Measurements from ENCODE around the gene FURIN.

Gene FURIN

DNA sequence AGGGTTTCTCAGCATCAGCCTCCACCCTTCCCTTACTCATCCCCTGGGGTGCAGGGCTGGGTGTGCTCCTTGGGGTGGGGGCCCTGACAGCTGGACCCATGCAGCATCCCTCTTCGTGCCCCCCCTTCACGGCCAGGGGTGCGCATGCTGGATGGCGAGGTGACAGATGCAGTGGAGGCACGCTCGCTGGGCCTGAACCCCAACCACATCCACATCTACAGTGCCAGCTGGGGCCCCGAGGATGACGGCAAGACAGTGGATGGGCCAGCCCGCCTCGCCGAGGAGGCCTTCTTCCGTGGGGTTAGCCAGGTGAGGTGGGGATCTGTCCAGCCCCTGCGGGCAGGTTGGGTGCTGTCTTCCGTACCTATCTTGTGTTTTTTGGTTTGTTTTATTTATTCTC lies 9.6 kb downstream of the FURIN start:
- H3K4me3 ChIP-seq (ENCODE audit: control insufficient read depth, low read depth, low read length), result no peak overlapping the region
- TF ChIP-seq, protein P1, sequence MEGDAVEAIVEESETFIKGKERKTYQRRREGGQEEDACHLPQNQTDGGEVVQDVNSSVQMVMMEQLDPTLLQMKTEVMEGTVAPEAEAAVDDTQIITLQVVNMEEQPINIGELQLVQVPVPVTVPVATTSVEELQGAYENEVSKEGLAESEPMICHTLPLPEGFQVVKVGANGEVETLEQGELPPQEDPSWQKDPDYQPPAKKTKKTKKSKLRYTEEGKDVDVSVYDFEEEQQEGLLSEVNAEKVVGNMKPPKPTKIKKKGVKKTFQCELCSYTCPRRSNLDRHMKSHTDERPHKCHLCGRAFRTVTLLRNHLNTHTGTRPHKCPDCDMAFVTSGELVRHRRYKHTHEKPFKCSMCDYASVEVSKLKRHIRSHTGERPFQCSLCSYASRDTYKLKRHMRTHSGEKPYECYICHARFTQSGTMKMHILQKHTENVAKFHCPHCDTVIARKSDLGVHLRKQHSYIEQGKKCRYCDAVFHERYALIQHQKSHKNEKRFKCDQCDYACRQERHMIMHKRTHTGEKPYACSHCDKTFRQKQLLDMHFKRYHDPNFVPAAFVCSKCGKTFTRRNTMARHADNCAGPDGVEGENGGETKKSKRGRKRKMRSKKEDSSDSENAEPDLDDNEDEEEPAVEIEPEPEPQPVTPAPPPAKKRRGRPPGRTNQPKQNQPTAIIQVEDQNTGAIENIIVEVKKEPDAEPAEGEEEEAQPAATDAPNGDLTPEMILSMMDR (IDR thresholded peaks at IDR 0.05; ENCODE audit: control insufficient read depth, insufficient read depth, low read depth, low read length, missing control alignments), result no peak
- no peak for DNase-seq (ENCODE audit: low read depth)

GRCh38 chr15:90878660-90879059 lies 10.3 kb downstream of the FURIN start:
- TF ChIP-seq, protein P1 (IDR thresholded peaks at IDR 0.05; ENCODE audit: control insufficient read depth, insufficient read depth, low read depth, low read length, missing control alignments), result no peak
- no peak overlapping the region for H3K4me3 ChIP-seq (ENCODE audit: control insufficient read depth, low read depth, low read length)
- no peak for DNase-seq (ENCODE audit: low read depth)

GRCh38 chr15:90879730-90880366 lies 11.5 kb downstream of the FURIN start:
- TF ChIP-seq, protein P1 (IDR thresholded peaks at IDR 0.05; ENCODE audit: control insufficient read depth, insufficient read depth, low read depth, low read length, missing control alignments), result no peak
- DNase-seq (ENCODE audit: low read depth), result no peak
- no peak overlapping the region for H3K4me3 ChIP-seq (ENCODE audit: control insufficient read depth, low read depth, low read length)

DNA sequence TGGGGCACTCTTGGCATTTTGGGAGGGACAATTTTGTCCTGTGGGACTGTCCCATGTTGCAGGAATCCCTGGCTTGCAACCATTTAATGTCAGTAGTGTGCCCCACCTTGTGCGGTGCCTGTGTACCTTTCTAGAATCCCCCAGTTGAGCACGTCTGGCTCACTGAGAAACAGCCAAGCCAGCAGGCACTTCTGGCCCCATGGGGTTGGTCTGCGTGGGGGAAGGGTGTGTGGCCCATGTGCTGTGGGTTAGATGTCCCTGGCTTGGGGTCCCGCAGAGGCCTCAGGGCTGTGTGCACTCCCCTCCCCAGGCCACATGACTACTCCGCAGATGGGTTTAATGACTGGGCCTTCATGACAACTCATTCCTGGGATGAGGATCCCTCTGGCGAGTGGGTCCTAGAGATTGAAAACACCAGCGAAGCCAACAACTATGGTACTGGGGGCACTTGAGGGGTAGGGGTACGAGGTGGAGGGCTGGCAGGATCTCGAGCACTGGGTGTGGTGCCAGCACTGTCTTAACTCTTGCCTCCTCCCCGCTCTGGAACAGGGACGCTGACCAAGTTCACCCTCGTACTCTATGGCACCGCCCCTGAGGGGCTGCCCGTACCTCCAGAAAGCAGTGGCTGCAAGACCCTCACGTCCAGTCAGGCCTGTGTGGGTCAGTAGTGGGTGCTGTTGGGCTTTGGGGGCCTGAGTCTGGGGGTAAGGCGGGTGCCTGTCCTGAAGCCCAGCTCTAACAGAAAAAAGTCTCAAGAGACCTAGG lies 12.2 kb downstream of the FURIN start:
- no peak overlapping the region for H3K4me3 ChIP-seq (ENCODE audit: control insufficient read depth, low read depth, low read length)
- TF ChIP-seq, protein P1 (IDR thresholded peaks at IDR 0.05; ENCODE audit: control insufficient read depth, insufficient read depth, low read depth, low read length, missing control alignments), result no peak
- DNase-seq (ENCODE audit: low read depth), result no peak

GRCh38 chr15:90881181-90881977 lies 13.0 kb downstream of the FURIN start:
- no peak overlapping the region for H3K4me3 ChIP-seq (ENCODE audit: control insufficient read depth, low read depth, low read length)
- TF ChIP-seq, protein P1 (IDR thresholded peaks at IDR 0.05; ENCODE audit: control insufficient read depth, insufficient read depth, low read depth, low read length, missing control alignments), result no peak
- no peak for DNase-seq (ENCODE audit: low read depth)

GRCh38 chr15:90881978-90882721 lies 13.8 kb downstream of the FURIN start:
- TF ChIP-seq, protein P1 (IDR thresholded peaks at IDR 0.05; ENCODE audit: control insufficient read depth, insufficient read depth, low read depth, low read length, missing control alignments), result no peak
- no peak for DNase-seq (ENCODE audit: low read depth)
- no peak overlapping the region for H3K4me3 ChIP-seq (ENCODE audit: control insufficient read depth, low read depth, low read length)

Data from AG09309 (cell line).